Measurements from ENCODE around the gene SWT1. TPM values are rescaled to one million over a fixed set of nuclear protein-coding genes. Genes with fewer than 3 reads are reported as not detected.

The SWT1 gene, protein sequence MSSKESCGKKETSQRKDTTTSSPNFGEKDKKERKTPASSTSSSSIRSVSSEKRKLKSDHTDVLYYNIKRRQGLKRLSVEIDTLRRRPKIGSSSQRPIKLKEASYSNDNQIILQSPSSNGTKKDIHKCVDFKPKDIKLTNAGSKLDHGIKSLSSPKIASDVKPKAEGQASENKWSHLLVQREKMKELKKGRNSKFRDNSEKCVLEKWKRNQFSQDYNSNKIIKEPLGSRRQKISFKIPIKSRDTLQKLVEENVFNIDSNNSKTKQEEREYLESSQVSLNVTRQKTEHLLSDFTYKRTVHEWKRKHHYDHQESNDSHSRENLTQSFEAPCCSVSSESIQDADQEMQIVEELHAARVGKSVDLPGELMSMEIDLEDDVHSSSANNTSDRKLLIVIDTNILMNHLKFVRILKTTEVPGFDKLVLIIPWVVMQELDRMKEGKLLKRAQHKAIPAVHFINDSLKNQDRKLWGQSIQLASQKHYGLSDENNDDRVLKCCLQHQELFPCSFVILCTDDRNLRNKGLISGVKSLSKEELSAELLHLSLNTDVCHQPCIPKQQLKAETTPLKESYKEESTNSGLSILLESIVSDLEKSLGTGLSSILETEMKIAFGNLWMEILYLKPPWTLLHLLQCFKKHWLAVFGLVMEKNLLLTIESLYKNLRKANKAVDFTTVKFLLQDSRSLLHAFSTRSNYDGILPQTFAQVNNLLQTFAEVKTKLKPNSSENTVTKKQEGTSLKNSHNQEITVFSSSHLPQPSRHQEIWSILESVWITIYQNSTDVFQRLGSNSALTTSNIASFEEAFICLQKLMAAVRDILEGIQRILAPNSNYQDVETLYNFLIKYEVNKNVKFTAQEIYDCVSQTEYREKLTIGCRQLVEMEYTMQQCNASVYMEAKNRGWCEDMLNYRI
- 4.1 TPM for polyA plus RNA-seq (2013, experiment 1 of 2)
- 5.4 TPM for polyA plus RNA-seq (2013, experiment 2 of 2)

DNA sequence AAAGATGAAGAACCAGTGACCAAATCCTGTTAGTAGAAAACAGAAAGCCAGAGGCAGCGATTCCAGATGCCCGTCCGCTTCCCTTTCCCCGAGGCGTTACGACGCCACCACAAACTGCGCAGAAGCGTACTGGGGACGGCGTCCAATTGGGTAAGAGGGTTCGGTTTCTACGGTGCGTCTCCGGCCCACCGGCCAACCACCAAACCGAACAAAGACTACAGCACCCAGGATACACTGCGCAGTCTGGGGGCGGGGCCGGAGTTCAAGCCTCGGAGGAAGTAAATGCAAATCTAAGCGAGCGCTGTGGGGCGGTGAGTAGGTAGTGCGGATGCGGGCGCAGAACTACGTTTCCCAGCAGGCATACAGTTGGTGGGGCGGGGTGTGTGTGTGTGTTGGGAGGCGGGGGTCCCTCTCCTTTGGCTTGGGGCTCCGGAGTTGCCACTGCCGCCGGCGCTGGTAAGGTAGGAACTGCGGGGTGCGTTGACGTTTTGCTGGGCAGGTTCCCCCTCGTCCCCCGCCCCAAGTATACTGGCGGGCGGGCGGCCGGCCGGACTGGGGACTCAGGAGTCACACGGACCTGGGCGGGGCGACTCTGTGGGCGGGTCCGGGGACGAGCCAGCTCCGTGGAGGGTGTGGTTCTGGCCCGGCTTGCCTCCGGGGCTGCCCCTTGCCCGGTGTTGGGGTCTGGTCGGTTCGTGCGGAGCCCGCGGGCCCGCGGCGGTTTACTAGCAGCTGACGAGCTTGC is at the start of gene SWT1, which contains the start of gene TRMT1L:
TSS of gene SWT1 (plus strand) at position 314 of the 745 bp plus-strand sequence. CDS start 3,675 bp downstream, outside the sequence.
TSS of gene TRMT1L (minus strand) at position 100 of the 745 bp plus-strand sequence. CDS start 241 bp downstream, outside the sequence.
- WGBS, result under 1% methylated on average over 63 of the region's 63 CpGs
- peaks cover 3% of the 10 kb centered on the region; the same call in 1 of the 2 replicates for H3K36me3 ChIP-seq (ENCODE audit: insufficient read depth, low read length)
- no peaks in the 10 kb centered on the region for H3K9me3 ChIP-seq (ENCODE audit: insufficient read depth, low read depth, low read length)
- H3K27ac ChIP-seq (ENCODE audit: low read depth, low read length), result peak within 1 kb of the TSS; percentile 96
- peaks cover 11% of the 10 kb centered on the region for H3K4me1 ChIP-seq (ENCODE audit: insufficient read depth, low read length)
- no peaks in the 10 kb centered on the region for H3K27me3 ChIP-seq (ENCODE audit: insufficient read depth, low read length)
- peak within 1 kb of the TSS; percentile 93 for H3K4me3 ChIP-seq (ENCODE audit: low read length)
- peak within 1 kb of the TSS; percentile 93 for H3K9ac ChIP-seq (ENCODE audit: low read depth, low read length)

DNA sequence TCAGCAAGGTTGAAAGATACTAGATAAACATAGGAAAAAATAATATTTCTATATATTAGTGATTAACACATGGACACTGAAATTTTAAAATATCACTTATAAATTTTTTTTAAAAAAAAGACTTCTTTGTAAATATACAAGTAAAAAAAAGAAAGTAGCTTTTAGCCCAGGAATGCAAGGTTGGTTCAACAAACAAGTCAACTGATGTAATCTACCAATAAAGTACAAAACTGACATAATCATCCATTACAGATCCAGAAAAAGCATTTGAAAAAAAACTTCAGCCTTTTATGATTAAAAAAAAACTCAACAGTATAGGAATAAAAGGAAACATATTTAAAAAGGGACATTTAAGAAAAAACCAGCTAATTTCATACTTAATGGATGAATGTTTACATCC is 48.6 kb upstream of the SWT1 start:
- H3K36me3 ChIP-seq (ENCODE audit: insufficient read depth, low read length), result peaks cover 2% of the 10 kb centered on the region; the same call in 1 of the 2 replicates
- H3K4me1 ChIP-seq (ENCODE audit: insufficient read depth, low read length), result no peaks in the 10 kb centered on the region
- H3K27me3 ChIP-seq (ENCODE audit: insufficient read depth, low read length), result no peaks in the 10 kb centered on the region
- H3K9ac ChIP-seq (ENCODE audit: low read depth, low read length), result no peak overlapping the region
- H3K9me3 ChIP-seq (ENCODE audit: insufficient read depth, low read depth, low read length), result no peaks in the 10 kb centered on the region; the same call in 1 of the 2 replicates
- no peak overlapping the region for H3K27ac ChIP-seq (ENCODE audit: low read depth, low read length)
- H3K4me3 ChIP-seq (ENCODE audit: low read length), result no peak overlapping the region

GRCh38 chr1:185110145-185110544 is 46.8 kb upstream of the SWT1 start:
- no peak overlapping the region for H3K9ac ChIP-seq (ENCODE audit: low read depth, low read length)
- no peaks in the 10 kb centered on the region for H3K4me1 ChIP-seq (ENCODE audit: insufficient read depth, low read length)
- no peak overlapping the region for H3K4me3 ChIP-seq (ENCODE audit: low read length)
- no peaks in the 10 kb centered on the region for H3K27me3 ChIP-seq (ENCODE audit: insufficient read depth, low read length)
- H3K36me3 ChIP-seq (ENCODE audit: insufficient read depth, low read length), result no peaks in the 10 kb centered on the region
- H3K27ac ChIP-seq (ENCODE audit: low read depth, low read length), result no peak overlapping the region
- H3K9me3 ChIP-seq (ENCODE audit: insufficient read depth, low read depth, low read length), result no peaks in the 10 kb centered on the region; the same call in 1 of the 2 replicates

GRCh38 chr1:185111873-185112272 is 45.1 kb upstream of the SWT1 start:
- Histone ChIP-seq H3K9ac (ENCODE audit: low read depth, low read length) (no peak overlapping the region), H3K27ac (ENCODE audit: low read depth, low read length) (no peak overlapping the region), H3K9me3 (ENCODE audit: insufficient read depth, low read depth, low read length) (no peaks in the 10 kb centered on the region; the same call in 1 of the 2 replicates), H3K27me3 (ENCODE audit: insufficient read depth, low read length) (no peaks in the 10 kb centered on the region), H3K4me1 (ENCODE audit: insufficient read depth, low read length) (no peaks in the 10 kb centered on the region), H3K4me3 (ENCODE audit: low read length) (no peak overlapping the region), H3K36me3 (ENCODE audit: insufficient read depth, low read length) (no peaks in the 10 kb centered on the region)

- no peaks in the 10 kb centered on the region; the same call in 1 of the 2 replicates for H3K9me3 ChIP-seq (ENCODE audit: insufficient read depth, low read depth, low read length)
- WGBS, result 92% methylated on average over 2 of the region's 2 CpGs
These were observed 44.6 kb upstream of the SWT1 start for GRCh38 chr1:185112356-185112755.

DNA sequence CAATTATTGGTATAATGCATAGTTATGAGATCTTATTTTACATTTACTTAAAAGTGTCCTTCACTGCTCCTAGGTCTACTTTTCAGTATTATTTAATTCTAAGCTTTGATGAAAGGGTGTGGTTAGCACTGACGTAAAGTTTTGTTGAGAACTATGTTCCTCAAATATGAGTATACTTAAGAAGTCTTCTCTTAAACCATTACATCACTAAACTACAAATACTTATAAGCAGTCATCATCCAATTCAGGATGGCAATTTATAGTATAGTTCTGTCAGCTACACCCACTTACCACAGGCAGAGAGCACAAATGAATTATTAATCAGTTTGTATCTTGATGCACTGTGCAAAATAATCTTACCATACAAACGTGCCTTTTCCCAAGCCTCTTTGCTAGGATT is 27.3 kb upstream of the SWT1 start:
- 96% methylated on average over 1 of the region's 2 CpGs for WGBS
- no peak overlapping the region for H3K27ac ChIP-seq (ENCODE audit: low read depth, low read length)
- H3K9me3 ChIP-seq (ENCODE audit: insufficient read depth, low read depth, low read length), result peaks cover 8% of the 10 kb centered on the region; the same call in 1 of the 2 replicates
- peaks cover 70% of the 10 kb centered on the region for H3K36me3 ChIP-seq (ENCODE audit: insufficient read depth, low read length)
- H3K4me3 ChIP-seq (ENCODE audit: low read length), result no peak overlapping the region
- H3K27me3 ChIP-seq (ENCODE audit: insufficient read depth, low read length), result no peaks in the 10 kb centered on the region
- H3K4me1 ChIP-seq (ENCODE audit: insufficient read depth, low read length), result no peaks in the 10 kb centered on the region
- H3K9ac ChIP-seq (ENCODE audit: low read depth, low read length), result no peak overlapping the region

More at GRCh38 chr1:185112356-185112755, 44.6 kb upstream of the SWT1 start:
- Histone ChIP-seq H3K27ac (ENCODE audit: low read depth, low read length) (no peak overlapping the region), H3K9ac (ENCODE audit: low read depth, low read length) (no peak overlapping the region), H3K4me3 (ENCODE audit: low read length) (no peak overlapping the region), H3K36me3 (ENCODE audit: insufficient read depth, low read length) (no peaks in the 10 kb centered on the region), H3K4me1 (ENCODE audit: insufficient read depth, low read length) (no peaks in the 10 kb centered on the region), H3K27me3 (ENCODE audit: insufficient read depth, low read length) (no peaks in the 10 kb centered on the region)

DNA sequence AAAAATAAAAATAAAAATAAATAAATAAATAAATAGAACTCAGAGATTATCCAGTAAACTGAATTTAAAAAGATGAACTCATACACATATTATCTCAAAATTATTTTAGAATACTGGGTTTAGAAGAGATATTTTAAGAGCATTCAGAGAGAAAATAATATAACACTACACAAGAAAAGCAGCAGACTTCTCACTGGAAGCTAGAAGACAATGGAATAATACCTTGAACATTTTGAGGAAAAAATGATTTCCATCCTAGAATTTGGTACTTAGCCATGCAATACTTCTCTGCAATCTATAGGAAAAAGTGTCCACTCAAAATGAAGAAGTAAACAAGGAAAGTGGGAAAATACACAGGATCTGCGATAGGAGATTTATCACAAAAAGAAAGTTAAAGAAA is 24.4 kb upstream of the SWT1 start:
- H3K27me3 ChIP-seq (ENCODE audit: insufficient read depth, low read length), result no peaks in the 10 kb centered on the region
- H3K4me1 ChIP-seq (ENCODE audit: insufficient read depth, low read length), result no peaks in the 10 kb centered on the region
- H3K9ac ChIP-seq (ENCODE audit: low read depth, low read length), result no peak overlapping the region
- no peak overlapping the region for H3K27ac ChIP-seq (ENCODE audit: low read depth, low read length)
- peaks cover 8% of the 10 kb centered on the region; the same call in 1 of the 2 replicates for H3K9me3 ChIP-seq (ENCODE audit: insufficient read depth, low read depth, low read length)
- WGBS, result 100% methylated on average over 1 of the region's 1 CpG
- no peak overlapping the region for H3K4me3 ChIP-seq (ENCODE audit: low read length)
- peaks cover 69% of the 10 kb centered on the region for H3K36me3 ChIP-seq (ENCODE audit: insufficient read depth, low read length)

DNA sequence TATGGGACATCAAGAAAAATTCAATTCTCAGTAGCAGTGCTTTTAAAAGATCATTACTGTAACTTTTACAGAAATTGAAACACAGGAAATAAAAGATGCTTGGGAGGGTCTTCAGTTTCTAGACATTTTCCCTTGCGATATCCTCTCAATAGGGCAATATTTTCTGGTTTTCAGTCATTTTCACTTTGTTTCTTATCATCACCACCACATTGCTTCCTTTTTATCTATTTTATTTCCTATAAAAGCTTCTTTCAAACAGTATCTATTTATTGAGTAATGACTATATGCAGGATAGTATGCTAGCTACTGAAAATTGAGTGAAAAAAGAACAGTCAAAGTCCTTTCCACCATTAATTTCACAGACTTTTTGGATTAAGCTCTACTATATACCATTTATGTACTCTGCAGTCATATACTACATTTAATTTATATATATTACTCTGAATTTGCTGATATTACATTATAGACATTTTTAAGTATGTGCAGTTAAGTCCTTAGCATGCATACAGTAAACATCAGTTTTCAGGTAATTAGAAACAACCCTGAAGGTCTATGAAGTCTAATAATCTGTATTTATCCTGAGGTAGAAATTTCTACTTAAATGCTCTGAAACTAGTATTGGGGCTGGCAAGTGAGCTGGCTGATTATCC is 18.9 kb upstream of the SWT1 start:
- H3K36me3 ChIP-seq (ENCODE audit: insufficient read depth, low read length), result peaks cover 77% of the 10 kb centered on the region
- no peak overlapping the region for H3K4me3 ChIP-seq (ENCODE audit: low read length)
- H3K4me1 ChIP-seq (ENCODE audit: insufficient read depth, low read length), result no peaks in the 10 kb centered on the region
- H3K27ac ChIP-seq (ENCODE audit: low read depth, low read length), result no peak overlapping the region
- H3K9ac ChIP-seq (ENCODE audit: low read depth, low read length), result no peak overlapping the region
- no peaks in the 10 kb centered on the region for H3K9me3 ChIP-seq (ENCODE audit: insufficient read depth, low read depth, low read length)
- 95% methylated on average over 1 of the region's 1 CpG for WGBS
- no peaks in the 10 kb centered on the region for H3K27me3 ChIP-seq (ENCODE audit: insufficient read depth, low read length)

DNA sequence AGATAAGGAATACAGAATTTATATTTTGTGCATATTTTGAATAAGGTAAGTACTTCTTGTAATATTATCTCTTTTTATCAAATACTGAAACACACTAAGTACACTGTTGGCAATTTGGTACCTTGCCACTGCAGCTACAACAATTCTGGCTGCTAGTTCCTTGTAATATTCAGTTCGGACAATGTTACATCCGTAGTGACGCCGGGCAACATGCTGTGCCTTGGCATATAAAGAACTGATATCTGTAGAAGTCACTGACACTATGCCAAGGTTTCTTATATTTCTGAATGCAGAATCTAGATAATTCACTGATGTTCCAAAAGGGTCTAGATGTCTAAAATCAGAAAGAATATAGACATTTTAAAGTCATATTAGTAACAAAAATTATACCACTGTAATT is 17.7 kb upstream of the SWT1 start:
- H3K4me1 ChIP-seq (ENCODE audit: insufficient read depth, low read length), result no peaks in the 10 kb centered on the region
- no peaks in the 10 kb centered on the region for H3K9me3 ChIP-seq (ENCODE audit: insufficient read depth, low read depth, low read length)
- H3K9ac ChIP-seq (ENCODE audit: low read depth, low read length), result no peak overlapping the region
- no peak overlapping the region for H3K4me3 ChIP-seq (ENCODE audit: low read length)
- 97% methylated on average over 4 of the region's 4 CpGs for WGBS
- H3K27me3 ChIP-seq (ENCODE audit: insufficient read depth, low read length), result no peaks in the 10 kb centered on the region
- peaks cover 76% of the 10 kb centered on the region for H3K36me3 ChIP-seq (ENCODE audit: insufficient read depth, low read length)
- H3K27ac ChIP-seq (ENCODE audit: low read depth, low read length), result no peak overlapping the region

DNA sequence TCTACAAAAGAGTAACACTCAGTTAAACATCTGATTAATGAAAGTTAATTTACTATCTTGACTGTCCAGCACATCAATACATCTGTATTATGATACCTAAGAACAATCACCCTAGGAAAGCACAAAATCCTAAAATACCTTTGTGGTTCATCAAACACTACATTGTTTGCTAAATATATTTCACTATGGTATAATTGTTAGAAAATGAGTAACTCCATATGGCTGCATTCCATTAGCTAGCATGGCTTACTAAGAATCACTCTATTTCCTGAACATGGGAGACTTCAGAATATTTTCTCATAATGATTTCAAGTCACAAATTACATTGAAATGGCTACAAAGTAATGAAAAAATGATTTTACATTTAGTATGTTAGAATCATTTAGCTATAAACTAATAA is 12.7 kb upstream of the SWT1 start:
- no peak overlapping the region for H3K9ac ChIP-seq (ENCODE audit: low read depth, low read length)
- no peaks in the 10 kb centered on the region for H3K27me3 ChIP-seq (ENCODE audit: insufficient read depth, low read length)
- peaks cover 87% of the 10 kb centered on the region for H3K36me3 ChIP-seq (ENCODE audit: insufficient read depth, low read length)
- no peaks in the 10 kb centered on the region for H3K9me3 ChIP-seq (ENCODE audit: insufficient read depth, low read depth, low read length)
- H3K4me3 ChIP-seq (ENCODE audit: low read length), result no peak overlapping the region
- H3K27ac ChIP-seq (ENCODE audit: low read depth, low read length), result no peak overlapping the region
- H3K4me1 ChIP-seq (ENCODE audit: insufficient read depth, low read length), result no peaks in the 10 kb centered on the region
